ENCODE results near the gene PIEZO2.
"Not testable (repeated sequence)": the region's sequence is repeated elsewhere in the genome, so short reads cannot be mapped to it uniquely, and the experiment has no call there.

DNA sequence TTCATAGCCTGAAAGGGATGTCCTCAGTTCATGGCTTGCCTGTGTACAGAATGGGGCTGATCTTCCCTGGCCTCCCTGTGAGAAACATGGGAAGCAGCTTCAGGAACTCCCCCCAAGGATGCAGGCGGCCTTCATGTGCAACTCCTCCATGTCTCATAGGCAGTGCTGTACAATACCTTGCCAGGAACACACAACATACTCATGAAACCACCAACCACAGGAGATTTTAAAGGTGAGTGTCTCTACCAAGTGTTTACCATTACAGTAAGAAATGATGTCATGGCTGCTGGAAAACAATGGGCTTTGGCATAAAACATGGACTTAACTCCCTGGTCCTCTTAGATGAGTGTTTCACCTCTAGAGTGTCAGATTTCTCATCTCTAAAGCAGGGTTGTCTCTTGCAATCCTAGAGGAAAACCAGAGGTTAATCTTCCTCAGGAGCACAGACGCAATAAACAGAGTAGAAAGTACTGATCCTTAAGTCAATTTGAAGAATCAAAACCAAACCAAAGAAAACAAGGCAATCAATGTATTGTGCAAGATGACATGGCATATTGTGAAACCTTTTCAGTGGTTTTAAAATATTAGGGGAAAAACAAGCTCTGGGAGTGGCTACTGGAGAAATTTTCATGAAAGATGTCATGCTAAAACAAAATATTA lies 528.6 kb downstream of the PIEZO2 start:
- TF ChIP-seq, protein P1, sequence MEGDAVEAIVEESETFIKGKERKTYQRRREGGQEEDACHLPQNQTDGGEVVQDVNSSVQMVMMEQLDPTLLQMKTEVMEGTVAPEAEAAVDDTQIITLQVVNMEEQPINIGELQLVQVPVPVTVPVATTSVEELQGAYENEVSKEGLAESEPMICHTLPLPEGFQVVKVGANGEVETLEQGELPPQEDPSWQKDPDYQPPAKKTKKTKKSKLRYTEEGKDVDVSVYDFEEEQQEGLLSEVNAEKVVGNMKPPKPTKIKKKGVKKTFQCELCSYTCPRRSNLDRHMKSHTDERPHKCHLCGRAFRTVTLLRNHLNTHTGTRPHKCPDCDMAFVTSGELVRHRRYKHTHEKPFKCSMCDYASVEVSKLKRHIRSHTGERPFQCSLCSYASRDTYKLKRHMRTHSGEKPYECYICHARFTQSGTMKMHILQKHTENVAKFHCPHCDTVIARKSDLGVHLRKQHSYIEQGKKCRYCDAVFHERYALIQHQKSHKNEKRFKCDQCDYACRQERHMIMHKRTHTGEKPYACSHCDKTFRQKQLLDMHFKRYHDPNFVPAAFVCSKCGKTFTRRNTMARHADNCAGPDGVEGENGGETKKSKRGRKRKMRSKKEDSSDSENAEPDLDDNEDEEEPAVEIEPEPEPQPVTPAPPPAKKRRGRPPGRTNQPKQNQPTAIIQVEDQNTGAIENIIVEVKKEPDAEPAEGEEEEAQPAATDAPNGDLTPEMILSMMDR (conservative IDR thresholded peaks at IDR 0.05; ENCODE audit: low read depth, low read length), result not testable (repeated sequence)
- TF ChIP-seq EZH2 (IDR thresholded peaks at IDR 0.05; ENCODE audit: borderline replicate concordance, low read depth, low read length, poor library complexity, severe bottlenecking), result not testable (repeated sequence)
